ENCODE results near the gene KCTD1.

KCTD1 gene

GRCh38 chr18:26547646-26548414 lies 523 bp downstream of the KCTD1 start:
- DNase-seq = peak; percentile 53

DNA sequence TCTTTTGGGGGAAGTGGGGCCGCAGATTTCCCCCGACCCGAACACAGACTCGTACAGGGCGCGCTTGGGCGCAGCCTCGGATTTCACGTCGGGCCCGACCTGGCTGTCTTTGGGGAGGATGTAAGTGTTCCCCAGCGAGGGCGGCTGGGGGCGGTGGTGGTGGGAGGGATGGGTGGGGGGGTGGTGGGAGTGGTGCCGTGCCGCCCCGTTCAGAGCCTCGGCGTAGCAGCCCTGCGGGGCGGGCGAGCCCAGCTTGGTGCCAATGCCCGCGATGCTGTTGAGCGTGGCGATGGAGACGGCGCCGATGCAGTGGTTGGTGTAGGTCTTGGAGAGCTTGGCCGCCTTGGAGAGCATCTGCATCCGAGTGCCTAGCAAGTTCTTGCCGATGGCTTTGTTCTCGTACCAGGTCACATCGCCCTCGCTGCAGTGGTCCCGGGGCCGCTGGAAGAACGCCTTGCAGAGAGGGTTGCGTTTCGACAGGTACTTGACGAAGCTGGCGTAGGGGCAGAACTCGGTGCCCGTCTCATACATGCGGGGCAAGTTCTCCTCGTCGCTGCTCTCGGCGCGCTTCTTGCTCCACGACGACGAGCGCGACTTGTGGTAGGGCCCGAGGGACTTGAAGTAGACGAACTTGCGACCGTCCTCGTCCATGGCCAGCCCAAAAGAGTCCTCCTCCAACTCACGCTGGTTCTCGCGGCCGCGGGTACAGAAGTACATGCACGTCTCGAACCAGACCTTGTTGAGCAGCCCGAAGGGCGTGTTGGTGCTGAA lies 1.3 kb downstream of the KCTD1 start:
- no peak for DNase-seq

- DNase-seq = no peak
Measured at GRCh38 chr18:26546170-26546874, 2.0 kb downstream of the KCTD1 start.

- no peak for DNase-seq
Measured at GRCh38 chr18:26545335-26546123, 2.8 kb downstream of the KCTD1 start.

DNA sequence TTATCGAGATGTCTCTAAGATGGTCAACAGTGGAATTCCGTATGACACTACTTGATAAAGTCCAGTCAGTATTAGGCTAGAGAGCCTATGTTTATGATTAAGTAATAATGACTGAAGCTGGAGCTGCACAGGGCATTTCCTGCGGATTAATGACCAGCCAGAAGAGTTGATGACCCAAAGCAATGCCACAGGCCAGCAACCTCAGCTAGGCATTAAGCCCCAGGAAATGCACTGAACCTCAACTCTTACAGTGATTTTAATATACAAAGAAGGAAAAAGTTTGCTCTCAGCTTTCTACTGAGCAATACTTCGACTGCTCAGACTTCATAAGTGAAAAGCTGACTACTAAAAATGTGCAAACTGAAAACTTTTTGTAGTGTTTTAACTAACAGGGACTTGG lies 3.9 kb downstream of the KCTD1 start:
- DNase-seq = no peak

- no peak for DNase-seq
Measured at GRCh38 chr18:26543373-26543772, 5.0 kb downstream of the KCTD1 start.

DNA sequence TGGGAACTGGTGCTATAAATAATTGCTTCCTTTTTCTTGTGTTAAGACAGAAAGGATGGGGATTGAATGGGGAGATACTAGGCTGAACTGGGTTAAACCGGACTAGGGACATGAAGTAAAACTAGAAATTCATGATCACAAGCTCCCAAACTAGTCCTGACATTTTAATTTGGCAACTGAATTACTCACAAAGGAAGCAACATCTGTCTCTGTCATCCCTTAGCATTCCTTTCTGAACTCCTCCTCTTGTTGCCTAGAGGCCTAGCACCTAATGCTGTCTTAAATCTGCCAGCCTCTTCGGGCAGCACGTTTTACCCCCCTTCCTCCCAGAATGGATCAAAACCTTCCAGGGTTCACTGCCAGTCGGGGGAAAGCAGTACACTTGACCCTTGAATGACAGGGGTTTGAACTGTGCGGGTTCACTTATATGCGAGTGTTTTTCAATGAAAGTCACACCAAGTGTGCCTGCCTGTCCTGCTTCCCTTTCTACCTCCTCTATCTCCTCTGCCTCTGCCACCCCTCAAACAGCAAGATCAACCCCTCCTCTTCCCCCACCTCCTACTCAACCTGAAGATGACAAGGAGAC lies 8.2 kb downstream of the KCTD1 start:
- DNase-seq = no peak

DNA sequence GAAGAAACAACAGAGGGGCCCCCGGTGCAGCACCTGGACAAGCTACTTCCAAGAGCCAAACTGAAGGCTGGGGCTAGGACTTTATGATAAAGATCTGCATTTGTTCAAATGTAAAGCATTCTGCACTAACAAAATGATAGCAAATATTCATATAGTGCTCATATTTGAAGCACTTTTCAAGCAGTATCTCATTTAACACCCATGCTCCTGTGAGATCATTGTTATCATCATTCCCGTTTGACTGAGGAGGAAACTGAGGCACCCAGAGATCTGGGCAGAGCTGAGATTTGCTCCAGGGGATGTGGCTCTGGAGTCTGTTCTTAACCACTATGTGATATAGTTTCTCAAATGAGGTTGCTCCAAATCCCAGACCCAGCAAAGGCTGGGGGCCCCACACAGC lies 9.8 kb downstream of the KCTD1 start:
- no peak for DNase-seq

DNA sequence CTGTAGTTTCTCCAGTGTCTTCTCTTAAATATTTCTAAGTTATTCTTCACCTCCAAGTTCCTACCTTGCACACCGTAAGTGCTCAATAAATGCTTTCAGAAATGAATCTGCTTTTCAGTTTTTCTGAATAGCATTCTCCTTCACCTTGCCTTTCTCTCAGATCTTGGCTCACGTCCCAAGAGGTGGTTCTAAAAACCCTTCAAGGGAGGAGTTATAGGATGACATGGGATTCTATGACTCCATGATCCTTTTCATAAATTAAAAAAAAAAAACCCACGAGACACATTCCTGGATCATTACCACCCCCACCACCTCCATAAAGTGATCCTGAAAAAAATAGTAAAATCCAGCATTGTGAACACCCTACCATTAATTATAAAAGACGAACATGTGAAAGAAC lies 11.7 kb downstream of the KCTD1 start:
- no peak for DNase-seq

DNA sequence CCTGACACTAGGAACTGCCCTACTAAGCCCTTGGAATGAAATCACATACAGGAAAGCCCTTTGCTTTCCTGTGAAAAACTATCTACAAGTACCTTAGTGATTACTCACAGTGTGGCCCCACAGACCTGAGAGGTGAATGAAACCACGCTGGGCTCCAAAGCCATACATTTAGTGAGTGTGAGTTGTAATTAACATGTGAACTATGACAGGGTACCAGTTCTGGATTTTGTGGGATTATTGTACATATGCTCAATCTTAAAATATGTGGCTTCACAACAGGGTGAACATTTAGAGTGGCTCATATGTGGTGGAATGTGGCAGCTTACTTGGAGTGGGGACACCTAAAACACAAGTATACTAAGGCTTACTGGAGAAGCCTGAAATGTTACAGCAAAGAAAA lies 12.3 kb downstream of the KCTD1 start:
- no peak for DNase-seq

DNA sequence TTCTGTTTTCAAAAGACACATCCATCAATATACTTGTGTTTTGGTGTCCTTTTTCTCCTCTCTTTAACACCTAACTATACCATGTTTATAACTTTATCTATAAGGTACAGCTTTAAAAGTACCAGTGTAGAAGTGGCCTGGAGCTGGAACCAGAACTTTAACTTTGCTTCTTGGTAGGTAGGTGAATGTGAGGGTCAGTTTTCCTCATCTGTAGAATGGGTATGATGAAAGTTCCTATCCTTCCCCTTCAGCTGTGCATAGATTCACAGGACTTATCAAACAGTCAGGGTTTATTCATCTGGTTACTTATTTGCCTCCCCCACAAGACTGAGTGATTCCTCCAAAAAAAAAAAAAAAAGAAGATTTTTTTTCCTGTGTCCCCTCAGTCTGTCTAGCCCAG lies 12.7 kb downstream of the KCTD1 start:
- DNase-seq = no peak

DNA sequence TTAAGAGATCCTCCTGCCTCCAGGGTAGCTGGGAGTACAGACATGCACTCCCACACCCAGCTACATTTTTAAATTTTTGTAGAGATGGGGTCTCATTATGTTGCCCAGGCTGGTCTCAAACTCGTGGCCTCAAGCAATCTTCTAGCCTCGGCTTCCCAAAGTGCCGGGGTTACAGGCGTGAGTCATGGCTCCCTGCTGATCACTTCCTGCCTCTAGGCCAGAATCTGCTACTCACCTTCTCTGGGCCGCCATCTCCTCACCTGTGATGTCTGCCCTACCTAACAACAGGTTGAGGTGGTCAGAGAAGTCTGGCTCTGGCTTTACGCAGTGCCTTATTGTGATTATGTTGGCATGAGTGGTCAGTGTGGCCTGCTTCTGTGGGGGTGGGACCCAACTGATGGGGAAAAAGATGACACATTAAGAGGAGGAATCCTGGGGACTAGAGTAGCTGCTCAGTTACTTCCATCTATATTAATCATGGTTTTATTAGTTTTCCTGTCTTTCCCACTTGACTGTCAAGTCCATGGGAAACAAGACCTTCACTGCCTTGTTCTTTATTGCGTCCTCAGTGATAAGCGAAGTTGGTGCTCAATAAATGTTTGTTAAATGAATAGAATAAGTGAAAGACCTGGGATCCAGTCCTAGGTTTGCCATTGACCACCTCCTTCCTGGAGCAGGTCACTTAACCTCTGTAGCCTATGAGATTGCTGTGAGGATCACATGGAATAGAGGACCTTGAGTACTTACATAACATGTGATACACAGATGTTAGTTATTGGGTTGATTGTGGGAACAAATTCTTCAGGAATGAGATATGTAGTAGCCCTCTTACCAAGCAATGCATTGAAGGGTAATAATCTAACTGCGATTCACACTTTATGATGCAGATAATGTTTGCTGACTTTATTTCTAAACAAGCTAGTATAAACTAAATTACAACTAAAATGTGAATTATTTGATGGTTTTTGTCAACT lies 15.7 kb downstream of the KCTD1 start:
- DNase-seq = no peak

GRCh38 chr18:26531605-26532298 lies 16.6 kb downstream of the KCTD1 start:
- no peak for DNase-seq

DNA sequence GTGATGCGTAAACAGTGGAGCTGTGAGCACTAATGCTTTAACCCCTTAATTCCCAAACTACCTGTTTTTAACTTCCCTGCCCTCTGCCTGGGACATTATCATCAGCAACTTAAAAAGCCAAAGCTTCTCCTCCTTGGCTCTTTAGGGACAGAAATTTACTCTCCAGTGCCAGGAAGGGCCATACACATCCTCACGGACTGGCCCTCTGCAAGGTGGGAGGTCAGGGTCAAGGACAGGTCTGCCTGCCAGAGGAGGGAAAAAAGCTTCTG lies 21.5 kb downstream of the KCTD1 start:
- no peak for DNase-seq

GRCh38 chr18:26526128-26526965 lies 22.0 kb downstream of the KCTD1 start:
- DNase-seq = no peak

DNA sequence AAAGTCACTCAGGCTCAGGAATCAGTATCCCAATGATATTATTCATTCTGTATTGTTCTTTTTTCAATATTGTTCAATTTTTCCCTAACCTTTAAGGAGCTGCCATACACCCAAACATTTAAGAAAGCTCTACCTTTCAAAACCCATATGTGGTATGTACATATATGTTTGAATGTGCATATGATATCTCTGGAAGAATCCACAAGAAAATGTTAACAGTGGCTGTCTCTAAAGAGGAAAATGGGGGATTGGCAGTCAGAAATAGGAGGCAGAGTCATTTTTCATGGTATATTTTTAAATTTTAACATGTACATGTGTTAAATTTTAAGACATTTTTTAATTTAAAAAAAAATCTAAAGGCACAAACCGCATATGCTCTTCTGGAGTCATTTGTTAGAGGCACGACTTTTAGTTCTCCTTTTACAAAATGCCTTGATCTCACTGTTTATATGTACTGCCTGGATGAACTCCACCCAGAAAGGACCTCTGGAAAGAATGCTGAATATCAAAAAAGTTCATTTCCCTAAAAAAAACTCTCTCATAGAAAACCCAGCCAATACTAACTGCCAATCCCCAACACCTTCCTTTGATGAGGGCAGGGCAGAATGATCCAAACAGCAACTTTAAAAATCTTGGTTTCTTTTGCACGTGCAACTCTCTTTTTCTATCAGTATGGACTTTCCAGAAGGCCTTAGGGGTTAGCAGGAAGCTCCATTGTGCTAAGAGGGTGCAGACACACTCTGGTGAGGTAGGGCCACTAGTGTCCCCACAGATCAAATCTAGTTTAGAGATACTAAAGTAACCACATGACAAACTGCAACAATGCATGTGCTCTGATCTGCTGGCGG lies 23.6 kb downstream of the KCTD1 start:
- DNase-seq = no peak

DNA sequence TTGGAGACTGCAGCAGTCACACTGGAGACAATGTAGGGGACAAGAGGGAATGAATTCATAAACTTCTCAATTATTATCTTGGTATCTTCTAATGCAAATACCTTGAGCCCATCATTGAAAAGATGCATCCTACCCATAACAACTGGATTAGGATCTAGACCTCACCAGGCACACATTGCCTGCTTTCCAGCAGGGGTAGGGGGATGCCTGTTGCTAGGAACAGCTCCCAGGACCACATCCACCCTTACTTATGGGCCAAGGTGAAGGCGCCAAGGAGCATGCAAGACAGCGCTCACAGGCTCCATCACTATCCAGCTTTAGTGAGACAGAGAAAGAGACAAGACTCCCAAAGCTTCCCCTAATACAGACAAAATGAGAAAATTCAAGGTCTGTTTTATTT lies 24.4 kb downstream of the KCTD1 start:
- no peak for DNase-seq

DNA sequence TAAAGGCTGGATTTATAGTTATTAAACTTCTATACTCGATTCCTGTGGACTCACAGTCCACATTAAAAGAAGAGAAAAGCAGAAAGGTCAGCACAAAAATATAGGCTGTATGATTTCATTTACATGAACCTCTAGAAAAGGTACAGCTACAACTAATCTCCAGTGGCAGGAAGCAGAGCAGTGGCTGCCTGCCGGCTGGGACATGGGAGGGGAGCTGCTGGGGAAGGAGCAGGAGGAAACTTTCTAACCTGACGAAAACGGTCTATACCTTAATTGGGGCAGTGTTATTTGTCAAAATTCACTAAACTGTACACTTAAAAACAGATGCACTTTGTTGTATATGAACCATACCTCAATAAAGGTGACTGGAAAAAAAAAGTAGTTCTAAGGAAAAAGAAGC lies 26.7 kb downstream of the KCTD1 start:
- no peak for DNase-seq

DNA sequence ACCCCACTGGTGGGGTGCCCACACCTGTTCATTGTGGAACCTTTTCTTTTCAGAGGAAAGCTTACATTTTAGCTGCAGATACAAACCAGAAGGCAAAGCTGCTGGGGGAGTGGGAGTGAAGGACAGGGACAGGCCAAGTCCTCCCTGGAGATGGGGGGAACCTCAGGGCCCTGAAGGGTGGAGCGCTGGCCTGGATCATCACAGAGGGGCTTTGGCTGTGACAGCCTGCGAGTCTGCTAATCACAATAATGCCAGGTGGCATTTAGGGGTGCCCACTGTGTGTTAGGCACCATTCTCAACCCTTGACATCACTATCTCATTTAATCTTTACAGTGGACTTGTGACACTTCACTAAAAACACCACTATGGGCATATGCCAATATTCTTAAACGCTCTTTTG lies 27.4 kb downstream of the KCTD1 start:
- DNase-seq = no peak

All from CD4-positive, alpha-beta T cell treated with Interferon gamma for 1 hour (primary cell).